K562 (cell line): ENCODE measurements around the gene SLC5A4.

ENCODE experiments used
- ARNT ChIP-seq, 2 experiments: fragments of 450-650 bp; IDR thresholded peaks; 2 replicates each; pipeline ENCODE4 v1.6.1; 2016; ENCODE audit warnings: mild to moderate bottlenecking in 1 of 2
- ATF4 ChIP-seq: fragments of 450-650 bp; formaldehyde crosslinking; IDR thresholded peaks from 2 replicates; pipeline ENCODE4 v1.4.0; 2022; ENCODE audit warnings: mild to moderate bottlenecking, moderate library complexity
- CC2D1A ChIP-seq: fragments of 450-650 bp; IDR thresholded peaks from 2 replicates; pipeline ENCODE4 v1.6.1; 2017; ENCODE audit warnings: mild to moderate bottlenecking
- CHD1 ChIP-seq: fragments of 200-600 bp; sonication (generic); IDR thresholded peaks from one replicate; pipeline ENCODE4 v1.6.1; 2012; ENCODE audit warnings: mild to moderate bottlenecking, moderate library complexity, low read length, inconsistent platforms
- CTCF ChIP-seq, 3 experiments: IDR thresholded peaks in 2 of 3; conservative IDR thresholded peaks in 1 of 3; 2 replicates each; pipeline ENCODE4 v1.5.1; 2011 to 2012; ENCODE audit warnings: low read length in 3 of 3, mild to moderate bottlenecking in 3 of 3, control low read depth in 2 of 3, improper control_type of control experiment in 1 of 3, inconsistent platforms in 1 of 3, low read depth in 1 of 3, mixed read lengths in 1 of 3, moderate library complexity in 1 of 3; ENCODE audit not compliant: insufficient read depth in 2 of 3
- DNMT1 ChIP-seq: fragments of 450-650 bp; IDR thresholded peaks from 2 replicates; pipeline ENCODE4 v1.6.1; 2016; ENCODE audit warnings: antibody characterized with exemption, mild to moderate bottlenecking
- HSF4 ChIP-seq: fragments of 250-450 bp; sonication (Bioruptor Pico); IDR thresholded peaks from 2 replicates; pipeline ENCODE4 v2.1.2; 2022; ENCODE audit warnings: mild to moderate bottlenecking, moderate library complexity, borderline replicate concordance
- MYC ChIP-seq, 2 experiments: fragments of 250-450 bp in 1 of 2; sonication (Bioruptor Pico) in 1 of 2; IDR thresholded peaks; 2 replicates each; pipeline versions ENCODE4 v1.5.1 to v1.6.1; 2012 to 2021; ENCODE audit warnings: low read depth in 2 of 2, borderline replicate concordance in 1 of 2, improper control_type of control experiment in 1 of 2, low read length in 1 of 2, mild to moderate bottlenecking in 1 of 2, moderate library complexity in 1 of 2
- RAD21 ChIP-seq, 2 experiments: fragments of 250-450 bp in 1 of 2; fragments of 450-650 bp in 1 of 2; sonication (Bioruptor Pico) in 1 of 2; formaldehyde crosslinking in 1 of 2; IDR thresholded peaks in 1 of 2; conservative IDR thresholded peaks in 1 of 2; 2 replicates each; pipeline versions ENCODE4 v1.4.0 to v1.8.0; 2020 to 2022; ENCODE audit warnings: mild to moderate bottlenecking in 2 of 2, moderate library complexity in 1 of 2
- RCOR1 ChIP-seq, 2 experiments: IDR thresholded peaks; 2 replicates each; pipeline ENCODE4 v1.6.1; 2012; ENCODE audit warnings: low read depth in 2 of 2, low read length in 2 of 2, borderline replicate concordance in 1 of 2, improper control_type of control experiment in 1 of 2
- SMAD3 ChIP-seq: fragments of 450-650 bp; formaldehyde crosslinking; conservative IDR thresholded peaks from 2 replicates; pipeline ENCODE4 v1.4.0; 2020; ENCODE audit warnings: mild to moderate bottlenecking
- TBP ChIP-seq: optimal IDR thresholded peaks from 2 replicates; pipeline ENCODE3; 2011; ENCODE audit warnings: low read depth, low read length, improper control_type of control experiment
- TSHZ1 ChIP-seq: fragments of 250-450 bp; sonication (Bioruptor Pico); IDR thresholded peaks from 2 replicates; pipeline ENCODE4 v1.4.0; 2020; ENCODE audit warnings: mild to moderate bottlenecking, moderate library complexity
- ZNF77 ChIP-seq: fragments of 250-450 bp; sonication (Bioruptor Pico); IDR thresholded peaks from 2 replicates; pipeline ENCODE4 v1.5.0; 2020

- TF ChIP-seq RAD21 (CRISPR knock-in tag; conservative IDR thresholded peaks at IDR 0.05 in 1 of 2, IDR thresholded peaks at IDR 0.05 in 1 of 2) (no peak), SMAD3 (no peak), TSHZ1 (CRISPR knock-in tag) (no peak), CC2D1A (no peak), ARNT (IDR thresholded peaks at IDR 0.05) (no peak), CTCF (IDR thresholded peaks at IDR 0.05 in 2 of 3, conservative IDR thresholded peaks at IDR 0.05 in 1 of 3; ENCODE audit: insufficient read depth in 2 of 3, low read depth in 1 of 3, low read length in 3 of 3) (no peak), MYC (IDR thresholded peaks at IDR 0.05; ENCODE audit: low read depth, low read length) (no peak), MYC (CRISPR knock-in tag; IDR thresholded peaks at IDR 0.05; ENCODE audit: borderline replicate concordance, low read depth) (no peak), RCOR1 (IDR thresholded peaks at IDR 0.05; ENCODE audit: borderline replicate concordance in 1 of 2, low read depth in 2 of 2, low read length in 2 of 2) (no peak), DNMT1 (no peak), ATF4 (no peak), ZNF77 (CRISPR knock-in tag) (no peak), CHD1 (no peak), HSF4 (CRISPR knock-in tag) (no peak), TBP (no peak)
Observed at GRCh38 chr22:32269316-32269715, 14.2 kb upstream of the SLC5A4 start.
